ENCODE data around the gene DNAJB2. TPM values are rescaled to one million over a fixed set of nuclear protein-coding genes. Genes with fewer than 3 reads are reported as not detected.
"Not testable (repeated sequence)": the region's sequence is repeated elsewhere in the genome, so short reads cannot be mapped to it uniquely, and the experiment has no call there.

Gene DNAJB2
- total RNA-seq, 6 experiments from 2014 or later, result 32.6 to 52.1 (median 39.9) TPM

DNA sequence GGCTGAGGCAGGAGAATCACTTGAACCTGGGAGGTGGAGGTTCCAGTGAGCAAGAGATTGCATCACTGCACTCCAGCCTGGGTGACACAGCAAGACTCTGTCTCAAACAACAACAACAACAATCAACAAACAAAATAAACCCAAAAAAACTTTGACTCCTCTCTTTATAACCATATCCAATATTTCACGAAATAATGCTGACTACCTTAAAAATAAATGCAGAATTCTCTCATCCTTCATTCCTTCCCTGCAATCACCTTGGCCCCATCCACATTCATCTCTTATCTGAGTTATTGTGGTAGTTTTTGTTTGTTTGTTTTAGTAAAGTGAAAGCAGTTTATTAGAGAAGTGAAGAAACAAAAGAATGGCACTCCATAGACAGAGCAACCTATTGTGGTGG, 26.9 kb downstream of the DNAJB2 start:
- peaks cover 0 to 3% (median 0%) of the 10 kb centered on the region in 4 donors for H3K4me1 ChIP-seq
- no peaks in the 10 kb centered on the region for H3K36me3 ChIP-seq
- 68% methylated on average over 1 of the region's 1 CpG for WGBS (ENCODE audit: insufficient coverage, low coverage, low lambda C conversion rate, missing lambda C conversion rate)
- H3K9me3 ChIP-seq, result no peaks in the 10 kb centered on the region
- no peak for TF ChIP-seq CTCF (IDR thresholded peaks at IDR 0.05)
- no peak for TF ChIP-seq POLR2A (IDR thresholded peaks at IDR 0.05)
- peaks cover 0 to 6% of the 10 kb centered on the region in 2 donors for H3K27me3 ChIP-seq
- no peak overlapping the region for H3K27ac ChIP-seq
- DNase-seq (no peak), ATAC-seq (no peak)
- H3K4me3 ChIP-seq, result no peak overlapping the region
- intact Hi-C loops (cut with DNase I), result no loop called here

DNA sequence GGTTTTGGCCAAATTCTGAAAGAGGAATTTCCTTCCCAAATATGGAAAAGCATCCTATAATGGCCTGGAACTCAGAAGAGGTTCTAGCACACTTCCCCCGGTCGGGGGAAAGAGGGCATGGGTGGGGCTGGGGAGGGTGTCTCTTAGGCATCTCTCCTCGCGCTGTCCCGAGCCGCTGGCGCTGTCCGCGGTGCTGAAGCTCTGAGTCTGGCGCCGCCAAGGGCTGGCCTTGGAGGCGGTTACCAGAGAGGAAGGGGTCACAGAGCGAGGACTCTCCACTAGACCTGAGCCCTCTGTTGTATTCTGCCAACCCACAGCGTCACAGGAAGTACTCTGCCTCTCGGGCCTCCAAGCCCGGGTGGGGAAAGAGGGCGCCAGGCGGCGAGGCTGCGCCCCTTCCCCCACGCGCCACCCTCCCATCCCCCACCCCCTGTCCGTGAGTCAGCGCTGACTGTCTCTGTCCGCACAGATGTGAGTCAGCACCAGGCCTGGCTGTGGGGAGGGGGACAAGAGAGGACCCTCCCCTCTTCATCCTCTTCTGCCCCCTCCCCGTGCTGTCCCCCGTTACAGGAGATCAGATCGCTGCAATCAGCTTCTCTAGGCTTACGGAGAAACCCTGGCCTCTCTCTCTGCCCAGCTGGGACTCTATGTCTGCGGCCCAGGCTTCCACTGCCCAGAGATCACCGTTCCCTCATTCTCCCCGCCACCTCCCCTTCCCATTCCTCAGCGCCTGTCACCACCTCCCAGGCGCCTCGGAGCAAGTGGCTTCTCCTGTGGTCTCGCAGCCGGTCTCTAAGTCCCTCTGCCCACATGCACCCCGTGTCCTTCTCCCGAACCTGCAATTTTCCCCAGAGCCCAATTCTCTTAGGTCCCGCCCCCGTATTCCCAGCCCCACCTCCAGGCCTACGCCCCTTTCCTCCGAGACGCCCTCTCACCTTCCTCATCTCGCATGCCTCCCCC, 29.3 kb downstream of the DNAJB2 start:
- DNase-seq, result peak in 2 of 3 donors; percentile 57 to 58
- Histone ChIP-seq H3K4me1 (peaks cover 0 to 3% (median 0%) of the 10 kb centered on the region in 4 donors), H3K27ac (no peak overlapping the region), H3K36me3 (no peaks in the 10 kb centered on the region), H3K4me3 (no peak overlapping the region), H3K9me3 (no peaks in the 10 kb centered on the region), H3K27me3 (peaks cover 0 to 6% of the 10 kb centered on the region in 2 donors)
- WGBS (ENCODE audit: insufficient coverage, low coverage, low lambda C conversion rate, missing lambda C conversion rate), result 6% methylated on average over 19 of the region's 45 CpGs
- peak; percentile 70 to 81 (median 80) for ATAC-seq
- TF ChIP-seq CTCF (IDR thresholded peaks at IDR 0.05), result no peak
- TF ChIP-seq POLR2A (IDR thresholded peaks at IDR 0.05), result no peak
- intact Hi-C loops (cut with DNase I), result no loop called here

DNA sequence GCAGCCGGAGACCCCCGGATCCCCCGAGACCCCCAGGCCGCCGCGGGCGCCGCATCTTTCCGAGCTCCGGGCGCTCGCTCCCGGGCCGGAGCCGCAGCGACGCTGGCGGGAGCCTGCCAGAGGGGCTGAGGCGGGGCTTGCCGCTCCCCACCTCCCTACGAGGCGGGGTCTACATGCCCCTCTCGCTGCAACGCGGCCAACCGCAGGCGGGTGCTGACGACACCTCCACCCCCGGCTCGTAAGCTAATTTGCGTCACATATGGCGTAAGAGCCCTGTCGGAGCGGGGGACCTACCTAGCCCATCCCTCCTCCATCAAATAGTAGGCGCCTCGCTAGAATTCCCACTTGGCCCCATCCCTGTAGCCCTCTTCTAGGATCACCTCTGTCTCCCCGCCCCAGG, 30.1 kb downstream of the DNAJB2 start, which contains the start of gene PTPRN:
Gene PTPRN, minus strand, starts transcription at position 124 of the 400 bp plus-strand sequence. Its CDS starts 69 bp downstream, at position 55.
- peaks cover 0 to 6% of the 10 kb centered on the region in 2 donors for H3K27me3 ChIP-seq
- ATAC-seq (no peak), DNase-seq (no peak)
- intact Hi-C loops (cut with DNase I), result no loop called here
- H3K36me3 ChIP-seq, result no peaks in the 10 kb centered on the region
- peaks cover 0 to 3% (median 0%) of the 10 kb centered on the region in 4 donors for H3K4me1 ChIP-seq
- TF ChIP-seq POLR2A (IDR thresholded peaks at IDR 0.05), result no peak
- no peaks in the 10 kb centered on the region for H3K9me3 ChIP-seq
- no peak within 1 kb of the TSS for H3K27ac ChIP-seq
- H3K4me3 ChIP-seq, result no peak within 1 kb of the TSS
- 9% methylated on average over 16 of the region's 37 CpGs for WGBS (ENCODE audit: insufficient coverage, low coverage, low lambda C conversion rate, missing lambda C conversion rate)

- DNase-seq; H3K9me3 ChIP-seq; ATAC-seq; H3K36me3 ChIP-seq; H3K4me3 ChIP-seq; H3K4me1 ChIP-seq; H3K27me3 ChIP-seq; H3K27ac ChIP-seq; intact Hi-C loops (cut with DNase I): not testable (repeated sequence)
- 73% methylated on average over 4 of the region's 49 CpGs for whole genome bisulfite sequencing (ENCODE audit: insufficient coverage, low coverage, low lambda C conversion rate, missing lambda C conversion rate)
These were observed 33.6 kb downstream of the DNAJB2 start for GRCh38 chr2:219312683-219313263.

- Histone ChIP-seq H3K36me3 (no peaks in the 10 kb centered on the region), H3K9me3 (no peaks in the 10 kb centered on the region), H3K27me3 (no peaks in the 10 kb centered on the region), H3K4me1 (no peaks in the 10 kb centered on the region), H3K27ac (no peak overlapping the region), H3K4me3 (no peak overlapping the region)
- DNase-seq, result no peak
- WGBS (ENCODE audit: insufficient coverage, low coverage, low lambda C conversion rate, missing lambda C conversion rate), result 86% methylated on average over 16 of the region's 16 CpGs
- no peak for ATAC-seq
- TF ChIP-seq CTCF (IDR thresholded peaks at IDR 0.05) (no peak), POLR2A (IDR thresholded peaks at IDR 0.05) (no peak)
- intact Hi-C loops (cut with DNase I), result no loop called here
These were observed 35.8 kb downstream of the DNAJB2 start for GRCh38 chr2:219314804-219315468.
